ENCODE data around the gene PRTN3.

PRTN3 gene

GRCh38 chr19:840519-841206 is at the start of gene PRTN3:
TSS of gene PRTN3 (plus strand) at chr19:840999. CDS start at chr19:841009, 10 bp downstream.
- no peak for DNase-seq (ENCODE audit: low spot score)

GRCh38 chr19:791007-791566 is 49.7 kb upstream of the PRTN3 start:
- DNase-seq (ENCODE audit: low spot score): no peak

GRCh38 chr19:791567-792305 is 49.1 kb upstream of the PRTN3 start:
- no peak for DNase-seq (ENCODE audit: low spot score)

- DNase-seq (ENCODE audit: low spot score): no peak
These were observed 48.4 kb upstream of the PRTN3 start for GRCh38 chr19:792306-792885.

GRCh38 chr19:793806-794205 is 47.0 kb upstream of the PRTN3 start:
- DNase-seq (ENCODE audit: low spot score): no peak

GRCh38 chr19:795073-795611 is 45.7 kb upstream of the PRTN3 start:
- DNase-seq (ENCODE audit: low spot score): no peak

GRCh38 chr19:795691-796581 is 44.9 kb upstream of the PRTN3 start:
- DNase-seq (ENCODE audit: low spot score): no peak

GRCh38 chr19:796692-797527 is 43.9 kb upstream of the PRTN3 start, which contains the start of gene PTBP1:
TSS of gene PTBP1 (plus strand) at chr19:797452. CDS start at chr19:797498, 46 bp downstream.
- peak; percentile 100 for DNase-seq (ENCODE audit: low spot score)

- peak; percentile 89 for DNase-seq (ENCODE audit: low spot score)
These were observed 43.0 kb upstream of the PRTN3 start for GRCh38 chr19:797528-798414.

GRCh38 chr19:798415-799075 is 42.3 kb upstream of the PRTN3 start:
- DNase-seq (ENCODE audit: low spot score): no peak

- no peak for DNase-seq (ENCODE audit: low spot score)
These were observed 41.5 kb upstream of the PRTN3 start for GRCh38 chr19:799076-799881.

GRCh38 chr19:800360-801029 is 40.3 kb upstream of the PRTN3 start:
- DNase-seq (ENCODE audit: low spot score): no peak

GRCh38 chr19:801030-801860 is 39.6 kb upstream of the PRTN3 start:
- no peak for DNase-seq (ENCODE audit: low spot score)

- DNase-seq (ENCODE audit: low spot score): no peak
These were observed 38.8 kb upstream of the PRTN3 start for GRCh38 chr19:801861-802497.

GRCh38 chr19:802498-803098 is 38.2 kb upstream of the PRTN3 start:
- no peak for DNase-seq (ENCODE audit: low spot score)

GRCh38 chr19:803099-803561 is 37.7 kb upstream of the PRTN3 start:
- DNase-seq (ENCODE audit: low spot score): no peak

All from kidney capillary endothelial cell (primary cell).